ENCODE data around the gene TENM3. TPM values are rescaled to one million over a fixed set of nuclear protein-coding genes. Genes with fewer than 3 reads are reported as not detected.

The TENM3 gene
- total RNA-seq, 1 donor from 2014 or later = 7.8 TPM

GRCh38 chr4:182684796-182685195, 441.6 kb downstream of the TENM3 start:
- DNase-seq (ENCODE audit: low spot score) = no peak

GRCh38 chr4:182688081-182688480, 444.9 kb downstream of the TENM3 start:
- DNase-seq (ENCODE audit: low spot score) = no peak

- no peak for DNase-seq (ENCODE audit: low spot score)
These were observed 451.3 kb downstream of the TENM3 start for GRCh38 chr4:182694551-182694950.

- DNase-seq (ENCODE audit: low spot score) = no peak
These were observed 451.8 kb downstream of the TENM3 start for GRCh38 chr4:182695009-182695408.

GRCh38 chr4:182695842-182696241, 452.6 kb downstream of the TENM3 start:
- DNase-seq (ENCODE audit: low spot score) = no peak

- no peak for DNase-seq (ENCODE audit: low spot score)
These were observed 453.9 kb downstream of the TENM3 start for GRCh38 chr4:182697094-182697493.

GRCh38 chr4:182698212-182698611, 455.0 kb downstream of the TENM3 start:
- DNase-seq (ENCODE audit: low spot score) = no peak

GRCh38 chr4:182699201-182699600, 456.0 kb downstream of the TENM3 start:
- DNase-seq (ENCODE audit: low spot score) = no peak

- DNase-seq (ENCODE audit: low spot score) = no peak
These were observed 456.6 kb downstream of the TENM3 start for GRCh38 chr4:182699795-182700194.

GRCh38 chr4:182700362-182701160, 457.4 kb downstream of the TENM3 start:
- no peak for DNase-seq (ENCODE audit: low spot score)

- DNase-seq (ENCODE audit: low spot score) = no peak
These were observed 460.9 kb downstream of the TENM3 start for GRCh38 chr4:182704077-182704476.

GRCh38 chr4:182704948-182705347, 461.7 kb downstream of the TENM3 start:
- no peak for DNase-seq (ENCODE audit: low spot score)

GRCh38 chr4:182705389-182705788, 462.2 kb downstream of the TENM3 start:
- no peak for DNase-seq (ENCODE audit: low spot score)

- DNase-seq (ENCODE audit: low spot score) = no peak
These were observed 468.0 kb downstream of the TENM3 start for GRCh38 chr4:182711211-182711610.

GRCh38 chr4:182715548-182715947, 472.3 kb downstream of the TENM3 start:
- DNase-seq (ENCODE audit: low spot score) = no peak

- no peak for DNase-seq (ENCODE audit: low spot score)
These were observed 473.0 kb downstream of the TENM3 start for GRCh38 chr4:182716192-182716591.

- no peak for DNase-seq (ENCODE audit: low spot score)
These were observed 474.8 kb downstream of the TENM3 start for GRCh38 chr4:182717788-182718583.

- no peak for DNase-seq (ENCODE audit: low spot score)
These were observed 481.2 kb downstream of the TENM3 start for GRCh38 chr4:182724414-182724813.

- DNase-seq (ENCODE audit: low spot score) = no peak
These were observed 486.3 kb downstream of the TENM3 start for GRCh38 chr4:182729516-182729915.

- no peak for DNase-seq (ENCODE audit: low spot score)
These were observed 487.6 kb downstream of the TENM3 start for GRCh38 chr4:182730791-182731190.

- DNase-seq (ENCODE audit: low spot score) = no peak
These were observed 493.0 kb downstream of the TENM3 start for GRCh38 chr4:182736207-182736606.

- DNase-seq (ENCODE audit: low spot score) = no peak
These were observed 495.3 kb downstream of the TENM3 start for GRCh38 chr4:182738283-182739047.
